A673 (cell line): Measurements from ENCODE around the gene PHIP. TPM values are rescaled to one million over a fixed set of nuclear protein-coding genes. Genes with fewer than 3 reads are reported as not detected.

ENCODE experiments used
- BruUV-seq: library from RNA; stranded (reverse); fragments of 400-500 nt; replicated peaks from 2 replicates; lab custom pipeline; 2021; lab: Mats Ljungman, UMichigan
- CTCF ChIA-PET: fragments of 300-600 bp; sonication (Branson Sonifier 250); formaldehyde crosslinking; loops from one replicate; lab custom pipeline; 2022; ENCODE audit warnings: antibody characterized with exemption; lab: Charles Lee
- POLR2A ChIA-PET: fragments of 300-600 bp; sonication (Branson Sonifier 250); formaldehyde crosslinking; loops from one replicate; lab custom pipeline; 2022; ENCODE audit warnings: antibody characterized with exemption; ENCODE audit not compliant: low non-redundant PET; lab: Charles Lee
- DNase-seq: peaks from one replicate; pipeline ENCODE4 v3.0.0-alpha.2; 2015; ENCODE audit warnings: low spot score
- H3K27ac ChIP-seq: fragments of 200-600 bp; sonication (generic); 2 replicates; pipeline ENCODE4 v1.5.1; 2016; ENCODE audit warnings: mixed run types, low read depth, mild to moderate bottlenecking, mixed read lengths, antibody characterized with exemption, low read length; ENCODE audit not compliant: poor library complexity, severe bottlenecking
- H3K27me3 ChIP-seq: fragments of 200-600 bp; sonication (generic); replicated peaks from 2 replicates; pipeline ENCODE4 v1.6.1; 2017; ENCODE audit warnings: mixed run types, low read depth, mild to moderate bottlenecking, mixed read lengths, antibody characterized with exemption, low read length; ENCODE audit not compliant: insufficient read depth, poor library complexity
- H3K36me3 ChIP-seq: fragments of 200-600 bp; sonication (generic); 2 replicates; pipeline ENCODE4 v1.6.1; 2016; ENCODE audit warnings: mixed run types, mild to moderate bottlenecking, mixed read lengths, antibody characterized with exemption, low read length; ENCODE audit not compliant: insufficient read depth, poor library complexity, severe bottlenecking
- H3K4me1 ChIP-seq: fragments of 200-600 bp; sonication (generic); 2 replicates; pipeline ENCODE4 v1.6.1; 2017; ENCODE audit warnings: mixed run types, mild to moderate bottlenecking, mixed read lengths, antibody characterized with exemption, low read length; ENCODE audit not compliant: insufficient read depth, poor library complexity, severe bottlenecking
- H3K4me3 ChIP-seq: fragments of 200-600 bp; sonication (generic); 2 replicates; pipeline ENCODE4 v1.5.1; 2016; ENCODE audit warnings: low read depth, mixed run types, mild to moderate bottlenecking, mixed read lengths, low read length; ENCODE audit not compliant: poor library complexity, severe bottlenecking
- H3K9me3 ChIP-seq: fragments of 200-600 bp; sonication (generic); 2 replicates; pipeline ENCODE4 v1.6.1; 2016; ENCODE audit warnings: mixed run types, low read depth, mild to moderate bottlenecking, mixed read lengths, antibody characterized with exemption, low read length; ENCODE audit not compliant: poor library complexity, severe bottlenecking
- EZH2 ChIP-seq: fragments of 200-600 bp; sonication (generic); IDR thresholded peaks from 2 replicates; pipeline ENCODE4 v1.6.1; 2017; ENCODE audit warnings: borderline replicate concordance, low read depth, mild to moderate bottlenecking, mixed read lengths, antibody characterized with exemption, low read length; ENCODE audit not compliant: poor library complexity, severe bottlenecking
- intact Hi-C: fragments of 100-400 bp; cut with micrococcal nuclease; formaldehyde crosslinking; loops from one replicate; pipeline ENCODE4 v1.10.0; 2022; ENCODE audit not compliant: unreplicated experiment
- total RNA-seq: library from RNA; stranded (reverse); gene quantifications from 2 replicates; pipeline ENCODE4 v1.2.3, GENCODE V29; 2021
- TF ChIP-seq, protein P1 (sequence below): fragments of 300-800, 200-600 bp; sonication (generic); conservative IDR thresholded peaks from 2 replicates; pipeline ENCODE4 v1.5.1; 2017; ENCODE audit warnings: low read depth, mild to moderate bottlenecking, antibody characterized with exemption, low read length, moderate library complexity, mixed read lengths

The PHIP gene
- total RNA-seq, 1 experiment from 2014 or later: 42.5 TPM

DNA sequence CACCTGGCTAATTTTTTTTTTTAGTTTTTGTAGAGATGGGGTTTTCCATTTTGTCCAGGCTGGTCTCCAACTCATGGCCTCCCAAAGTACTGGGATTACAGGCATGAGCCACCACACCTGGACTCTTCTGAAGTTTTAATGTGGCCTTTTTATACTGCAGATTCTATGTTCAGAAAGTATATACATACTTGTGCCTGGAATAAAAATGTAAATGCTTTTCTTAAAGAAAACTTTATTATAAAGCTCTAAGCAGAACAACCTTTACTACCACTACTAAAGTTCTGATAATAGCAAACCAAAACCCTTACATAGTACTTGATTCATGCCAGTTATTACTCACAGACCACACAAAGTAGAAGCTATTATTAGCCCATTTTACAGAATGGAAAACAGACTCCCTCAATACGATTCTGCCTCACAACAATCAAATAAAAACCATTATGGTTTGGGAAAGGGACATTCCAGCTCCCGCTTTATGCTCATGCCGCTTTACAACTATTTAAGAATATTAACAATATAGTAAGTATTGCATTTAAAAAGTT lies 5.3 kb downstream of the PHIP start:
- no TSS peak for BruUV-seq
- H3K27me3 ChIP-seq: no peaks in the 10 kb centered on the region
- intact Hi-C loops: no loop called here
- H3K4me1 ChIP-seq: peaks cover 11% of the 10 kb centered on the region
- TF ChIP-seq, protein P1, sequence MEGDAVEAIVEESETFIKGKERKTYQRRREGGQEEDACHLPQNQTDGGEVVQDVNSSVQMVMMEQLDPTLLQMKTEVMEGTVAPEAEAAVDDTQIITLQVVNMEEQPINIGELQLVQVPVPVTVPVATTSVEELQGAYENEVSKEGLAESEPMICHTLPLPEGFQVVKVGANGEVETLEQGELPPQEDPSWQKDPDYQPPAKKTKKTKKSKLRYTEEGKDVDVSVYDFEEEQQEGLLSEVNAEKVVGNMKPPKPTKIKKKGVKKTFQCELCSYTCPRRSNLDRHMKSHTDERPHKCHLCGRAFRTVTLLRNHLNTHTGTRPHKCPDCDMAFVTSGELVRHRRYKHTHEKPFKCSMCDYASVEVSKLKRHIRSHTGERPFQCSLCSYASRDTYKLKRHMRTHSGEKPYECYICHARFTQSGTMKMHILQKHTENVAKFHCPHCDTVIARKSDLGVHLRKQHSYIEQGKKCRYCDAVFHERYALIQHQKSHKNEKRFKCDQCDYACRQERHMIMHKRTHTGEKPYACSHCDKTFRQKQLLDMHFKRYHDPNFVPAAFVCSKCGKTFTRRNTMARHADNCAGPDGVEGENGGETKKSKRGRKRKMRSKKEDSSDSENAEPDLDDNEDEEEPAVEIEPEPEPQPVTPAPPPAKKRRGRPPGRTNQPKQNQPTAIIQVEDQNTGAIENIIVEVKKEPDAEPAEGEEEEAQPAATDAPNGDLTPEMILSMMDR: no peak
- TF ChIP-seq EZH2: no peak
- POLR2A ChIA-PET: no interaction called here
- no peak overlapping the region for H3K27ac ChIP-seq
- H3K4me3 ChIP-seq: no peak overlapping the region
- CTCF ChIA-PET: no interaction called here
- H3K9me3 ChIP-seq: no peaks in the 10 kb centered on the region
- no peak for DNase-seq
- peaks cover 5% of the 10 kb centered on the region for H3K36me3 ChIP-seq

DNA sequence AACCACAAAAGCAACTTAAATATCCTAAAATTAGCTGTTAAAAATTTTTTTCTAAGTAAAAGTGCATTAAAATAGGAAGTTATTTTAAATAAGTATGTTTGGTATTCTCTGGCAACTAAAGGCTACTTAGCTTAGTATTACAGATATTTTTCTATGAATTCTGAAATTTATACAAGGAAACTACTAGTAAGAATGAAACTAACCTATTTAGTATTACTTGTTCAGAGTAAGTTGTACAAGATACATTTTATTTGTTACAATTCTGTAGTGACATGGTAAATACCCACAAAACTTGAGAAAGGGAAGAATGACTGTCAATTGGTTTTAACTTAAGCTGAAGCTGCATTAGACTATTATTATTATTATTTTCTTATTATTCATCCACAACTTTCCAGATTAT lies 6.5 kb downstream of the PHIP start:
- no peak for TF ChIP-seq EZH2
- TF ChIP-seq, protein P1: no peak
- Histone ChIP-seq H3K27me3 (no peaks in the 10 kb centered on the region), H3K4me3 (no peak overlapping the region), H3K4me1 (peaks cover 11% of the 10 kb centered on the region), H3K36me3 (peaks cover 5% of the 10 kb centered on the region), H3K9me3 (no peaks in the 10 kb centered on the region), H3K27ac (no peak overlapping the region)
- ChIA-PET POLR2A (no interaction called here), CTCF (interaction anchor here (0.6 kb wide), 1 partner anchor 179 kb away, joined by 3 read pairs; no protein-coding TSS in a partner anchor)
- no TSS peak for BruUV-seq
- intact Hi-C loops: no loop called here
- no peak for DNase-seq

- Histone ChIP-seq H3K4me3 (no peak overlapping the region), H3K27ac (no peak overlapping the region), H3K36me3 (peaks cover 5% of the 10 kb centered on the region), H3K9me3 (no peaks in the 10 kb centered on the region), H3K27me3 (no peaks in the 10 kb centered on the region), H3K4me1 (peaks cover 11% of the 10 kb centered on the region)
- no peak for DNase-seq
- TF ChIP-seq EZH2: no peak
- TF ChIP-seq, protein P1: no peak
- POLR2A ChIA-PET: no interaction called here
- CTCF ChIA-PET: no interaction called here
- BruUV-seq: no TSS peak
- intact Hi-C loops: no loop called here
These were observed 7.7 kb downstream of the PHIP start for GRCh38 chr6:79070206-79070825.
